ENCODE results near the gene RPL38.

The RPL38 gene

DNA sequence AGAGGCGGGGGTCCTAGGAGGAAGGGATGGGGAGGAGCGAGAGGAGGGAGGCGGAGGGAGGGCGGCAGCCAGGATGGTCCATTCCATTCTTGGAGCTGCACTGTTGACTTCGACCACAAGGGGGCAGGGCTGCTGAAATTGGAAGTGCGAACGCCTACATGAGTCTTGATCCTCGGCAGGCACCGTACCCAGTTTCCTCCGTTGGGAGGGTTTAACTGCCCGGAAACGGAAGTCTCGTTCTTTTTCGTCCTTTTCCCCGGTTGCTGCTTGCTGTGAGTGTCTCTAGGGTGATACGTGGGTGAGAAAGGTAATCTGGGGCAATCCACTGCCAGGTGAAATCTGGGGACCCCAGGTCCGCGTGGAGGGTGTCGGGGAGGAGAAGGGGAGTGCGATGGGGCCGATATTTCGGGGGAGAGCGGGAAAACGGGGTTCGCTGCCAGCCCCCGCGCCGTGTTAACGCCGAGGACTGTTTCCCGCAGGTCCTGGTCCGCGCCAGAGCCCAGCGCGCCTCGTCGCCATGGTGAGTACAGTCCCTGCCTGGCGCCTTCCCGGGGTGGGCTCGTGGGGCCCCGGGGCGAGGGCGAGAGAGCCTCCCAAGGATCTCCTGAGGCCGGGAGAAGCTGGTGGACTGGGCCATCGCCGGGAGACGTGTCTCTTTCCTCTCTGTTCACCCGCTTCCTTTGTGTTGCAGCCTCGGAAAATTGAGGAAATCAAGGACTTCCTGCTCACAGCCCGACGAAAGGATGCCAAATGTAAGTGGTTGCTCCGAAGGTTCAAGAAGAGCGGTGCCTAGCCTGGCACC lies at the start of gene RPL38:
Gene RPL38, plus strand, starts transcription at position 240 of the 802 bp plus-strand sequence. Its CDS starts 278 bp downstream, at position 518.
- DNase-seq, result peak; percentile 97 to 99

DNA sequence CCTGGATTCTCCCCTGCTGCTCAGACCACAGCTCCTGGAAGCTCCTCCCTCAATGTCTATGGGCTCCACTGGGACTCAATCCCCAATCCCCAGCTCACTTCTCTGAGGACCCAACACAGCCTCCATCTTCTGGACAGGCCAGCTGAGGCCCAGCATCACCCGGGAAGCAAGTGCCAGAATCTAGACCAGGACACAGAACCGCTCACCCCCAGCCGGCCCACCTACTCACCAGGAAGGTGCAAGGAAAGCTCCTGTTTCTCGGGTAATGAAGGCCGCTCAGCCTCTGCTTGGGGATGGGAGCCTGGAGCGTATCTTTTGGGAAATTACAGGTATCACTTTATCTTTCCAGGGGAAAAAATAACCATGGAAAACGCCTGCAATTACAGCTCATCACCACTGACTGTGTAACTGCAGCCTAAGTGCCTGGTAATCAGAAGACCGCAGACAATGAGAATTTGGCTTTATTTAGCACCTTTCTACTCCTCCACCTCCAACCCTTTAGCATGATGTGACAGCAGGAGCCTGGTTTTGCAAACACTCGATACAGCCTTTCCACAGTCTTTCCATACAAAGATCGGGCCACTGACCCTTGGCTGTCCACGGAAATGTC lies 49.6 kb upstream of the RPL38 start:
- no peak for DNase-seq

- no peak for DNase-seq
Observed at GRCh38 chr17:74156878-74157277, 46.6 kb upstream of the RPL38 start.

GRCh38 chr17:74157366-74157765 lies 46.1 kb upstream of the RPL38 start:
- no peak for DNase-seq

DNA sequence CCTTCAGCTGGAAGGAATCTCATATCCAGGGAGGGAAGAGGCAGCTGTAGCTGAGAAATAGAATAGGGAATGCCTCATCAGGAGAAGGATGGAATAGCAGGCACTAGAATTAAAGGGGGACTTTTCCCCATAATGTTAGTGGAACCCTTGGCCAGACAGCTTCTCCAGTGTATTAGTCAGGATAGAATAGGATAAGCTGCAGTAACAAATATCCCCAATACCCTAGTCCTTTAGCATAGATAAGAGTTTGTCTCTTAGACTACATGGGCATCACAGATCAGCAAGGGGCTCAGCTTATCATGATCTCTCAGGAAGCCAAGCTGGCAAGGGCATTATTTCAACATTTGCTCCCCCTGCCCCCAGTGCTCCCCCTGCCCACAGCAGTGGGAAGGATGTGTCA lies 44.7 kb upstream of the RPL38 start:
- DNase-seq, result no peak

- no peak for DNase-seq
Observed at GRCh38 chr17:74159226-74159840, 44.1 kb upstream of the RPL38 start.

GRCh38 chr17:74160656-74161502 lies 42.6 kb upstream of the RPL38 start:
- DNase-seq, result no peak

- DNase-seq, result no peak
Observed at GRCh38 chr17:74161503-74161875, 42.0 kb upstream of the RPL38 start.

GRCh38 chr17:74163271-74163821 lies 40.1 kb upstream of the RPL38 start:
- DNase-seq, result no peak

DNA sequence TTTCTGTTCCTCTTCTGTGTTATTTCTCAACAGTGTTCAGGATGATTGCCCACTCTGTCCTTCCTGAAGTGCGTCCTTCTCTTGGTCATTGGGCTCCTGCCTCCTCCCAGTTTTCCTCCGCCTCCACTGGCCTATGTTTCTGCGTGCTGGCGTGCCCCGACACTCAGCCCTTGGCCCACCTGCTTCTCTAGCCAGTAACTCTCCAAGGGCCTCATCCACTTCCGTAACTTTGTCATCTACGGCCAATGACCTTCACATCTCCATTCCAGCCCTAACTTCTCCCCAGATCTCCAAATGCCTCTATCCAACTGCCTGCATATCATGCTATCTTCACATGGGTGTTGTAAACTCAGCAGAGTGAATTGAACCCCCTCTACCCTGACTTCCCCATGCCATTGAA lies 39.6 kb upstream of the RPL38 start:
- no peak for DNase-seq

GRCh38 chr17:74164446-74165045 lies 38.9 kb upstream of the RPL38 start:
- DNase-seq, result no peak

DNA sequence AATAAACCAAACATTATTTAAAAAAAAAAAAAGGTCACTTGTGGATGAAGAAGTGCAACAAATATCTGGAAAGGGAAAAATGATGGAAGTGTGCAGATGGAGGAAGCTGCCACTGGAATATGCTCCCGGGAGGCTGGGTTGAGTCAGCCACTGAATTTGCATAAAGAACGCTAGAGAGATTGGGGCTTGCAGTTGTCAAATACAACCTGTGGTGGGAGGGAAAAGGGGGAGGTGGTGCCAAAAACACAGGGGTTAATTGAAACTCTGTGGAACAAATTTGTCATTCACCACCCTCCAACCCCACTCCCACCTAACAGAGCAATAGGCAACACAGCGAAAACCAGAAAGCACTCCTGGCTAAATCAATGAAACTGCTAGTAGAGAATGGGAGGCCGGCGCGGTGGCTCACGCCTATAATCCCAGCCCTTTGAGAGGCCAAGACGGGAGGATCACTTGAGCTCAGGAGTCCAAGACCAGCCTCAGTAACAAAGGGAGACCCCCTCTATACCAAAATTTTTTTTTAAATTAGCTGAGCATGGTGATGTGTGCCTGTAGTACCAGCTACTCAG lies 37.6 kb upstream of the RPL38 start:
- no peak for DNase-seq

DNA sequence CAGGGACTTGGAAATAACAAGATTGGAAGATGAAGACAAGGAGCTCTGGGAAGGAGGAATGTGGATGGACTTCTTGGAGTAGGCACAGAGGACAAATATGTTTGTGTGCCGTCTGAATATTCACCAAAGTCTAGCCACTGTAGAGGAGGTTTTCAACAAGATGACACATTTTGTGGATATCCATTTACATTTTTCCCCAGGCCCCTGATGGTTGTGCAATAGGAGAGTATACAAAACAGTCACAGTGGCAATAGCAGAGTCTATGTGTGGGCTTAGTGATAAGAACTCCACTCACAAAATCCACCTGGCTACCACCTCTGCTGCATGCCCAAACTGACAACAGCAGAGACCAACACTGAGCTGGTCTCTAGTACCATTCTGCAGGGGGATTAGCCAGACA lies 32.6 kb upstream of the RPL38 start:
- DNase-seq, result no peak

DNA sequence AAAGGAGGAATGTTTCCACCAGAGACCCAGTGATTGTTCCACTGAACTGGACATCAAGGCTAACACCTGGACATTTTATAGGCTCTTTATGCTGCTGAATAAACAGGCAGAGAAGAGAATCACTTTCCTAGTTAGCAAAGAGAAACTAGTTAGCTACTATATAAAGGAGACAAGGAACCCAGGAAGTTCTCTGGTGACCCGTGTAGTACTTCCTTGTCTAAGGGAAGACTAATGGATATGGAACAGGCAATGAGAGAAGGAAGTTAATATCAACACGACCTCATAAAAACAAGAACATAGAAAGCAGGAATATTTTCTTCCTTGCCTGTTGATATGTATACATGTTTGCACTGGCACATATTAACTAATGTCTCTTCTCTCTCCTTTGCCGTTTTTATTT lies 30.8 kb upstream of the RPL38 start:
- no peak for DNase-seq

GRCh38 chr17:74176546-74177001 lies 26.9 kb upstream of the RPL38 start:
- peak; percentile 41 to 70 for DNase-seq

DNA sequence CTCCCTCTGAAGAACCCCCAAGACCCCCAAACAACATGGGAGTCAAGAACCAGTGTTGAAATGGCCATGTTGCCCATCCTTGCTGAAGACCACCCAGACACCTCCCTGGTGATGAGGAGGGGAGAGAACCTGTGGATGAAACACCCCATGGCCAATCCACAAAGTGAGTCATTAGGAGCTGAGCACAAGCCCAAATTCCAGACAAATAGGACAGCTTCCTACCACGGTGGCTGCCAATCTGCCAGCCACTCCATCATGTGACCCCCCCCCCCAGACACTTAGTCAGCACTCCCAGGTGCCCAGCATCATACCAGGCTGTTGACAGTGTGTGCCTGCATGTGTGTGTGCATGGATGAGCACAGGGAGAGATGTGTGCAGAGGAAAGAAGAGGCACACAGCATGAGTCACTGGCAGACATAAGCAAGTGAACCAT lies 26.4 kb upstream of the RPL38 start:
- DNase-seq, result no peak

DNA sequence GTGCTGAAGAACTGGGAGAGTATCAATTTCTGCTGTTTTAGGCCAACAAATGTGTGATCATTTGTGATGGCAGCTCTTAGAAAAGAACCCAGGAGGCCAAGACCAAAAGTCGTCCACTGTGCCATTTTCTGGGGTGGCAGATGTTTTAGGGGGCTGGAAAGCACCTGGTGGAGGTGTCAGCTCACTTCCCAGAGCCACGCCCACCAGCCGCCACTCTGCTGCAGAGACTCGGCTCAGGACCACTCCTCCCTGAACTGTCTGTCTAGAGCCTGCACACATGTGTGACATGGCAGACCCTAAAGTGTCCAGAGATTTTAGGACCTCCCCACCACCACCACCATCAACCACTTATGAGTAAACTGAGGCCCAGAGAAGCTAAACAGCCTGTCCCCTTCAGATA lies 23.9 kb upstream of the RPL38 start:
- no peak for DNase-seq

DNA sequence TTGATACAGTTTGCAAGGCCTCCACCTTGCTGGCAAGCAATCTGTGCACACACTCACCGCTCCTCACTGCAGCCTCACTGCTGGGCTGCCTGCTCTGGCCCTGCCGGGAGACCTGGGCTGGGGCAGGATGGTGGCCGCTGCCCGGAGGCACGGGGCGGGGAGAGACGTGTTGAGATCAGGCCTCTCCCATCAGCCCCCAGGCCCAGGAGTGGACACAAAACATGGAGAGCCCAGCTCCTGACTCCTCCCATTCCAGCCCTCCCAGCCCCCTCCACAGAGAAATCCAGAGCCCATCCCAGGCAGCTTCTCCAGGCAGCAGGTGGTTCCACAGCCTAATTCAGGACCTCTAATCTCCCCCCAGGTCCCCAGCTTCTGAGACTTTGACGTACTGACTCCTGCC lies 23.1 kb upstream of the RPL38 start:
- no peak for DNase-seq

DNA sequence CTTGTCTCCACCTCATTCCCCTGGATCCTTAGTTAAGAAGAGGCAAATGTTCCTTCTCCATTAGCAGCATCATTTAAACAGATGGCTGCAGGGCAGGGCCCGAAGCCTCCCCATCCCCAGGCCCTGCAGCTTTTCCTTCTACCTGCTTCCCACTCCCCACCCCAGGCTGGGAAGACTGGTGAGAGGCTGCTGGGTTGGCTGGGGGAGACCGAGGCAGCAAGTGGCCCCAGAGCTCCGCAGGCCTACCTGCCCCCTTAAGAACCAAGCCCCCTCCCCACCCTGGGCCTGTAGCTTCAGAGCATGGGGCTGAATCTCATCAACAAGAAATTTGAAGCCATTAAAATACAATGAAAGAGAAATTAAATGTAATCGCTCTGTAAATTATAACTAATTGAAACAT lies 22.1 kb upstream of the RPL38 start:
- DNase-seq, result no peak

- no peak for DNase-seq
Observed at GRCh38 chr17:74182041-74182723, 21.3 kb upstream of the RPL38 start.

GRCh38 chr17:74183411-74183810 lies 20.1 kb upstream of the RPL38 start:
- no peak for DNase-seq
